Measurements from ENCODE around the gene DNM2.

Gene DNM2

DNA sequence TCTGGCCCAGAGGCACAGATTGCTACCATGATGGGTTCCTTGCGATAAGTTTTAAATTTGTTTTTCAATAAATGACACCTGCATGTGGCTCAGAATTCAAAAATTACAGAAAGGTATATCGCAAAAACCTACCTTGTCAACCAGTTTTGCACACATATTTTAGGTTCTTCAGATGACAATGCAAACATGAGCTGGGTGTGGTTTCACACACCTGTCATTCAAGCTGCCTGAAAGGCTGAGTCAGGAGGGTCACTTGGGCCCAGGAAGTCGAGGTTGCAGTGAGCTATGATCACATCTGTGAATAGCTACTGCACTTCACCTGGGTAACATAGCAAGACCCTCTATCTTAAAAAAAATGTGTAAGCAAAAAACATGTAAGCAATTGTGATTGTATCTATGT lies 56.1 kb downstream of the DNM2 start:
- TF ChIP-seq, protein P1, sequence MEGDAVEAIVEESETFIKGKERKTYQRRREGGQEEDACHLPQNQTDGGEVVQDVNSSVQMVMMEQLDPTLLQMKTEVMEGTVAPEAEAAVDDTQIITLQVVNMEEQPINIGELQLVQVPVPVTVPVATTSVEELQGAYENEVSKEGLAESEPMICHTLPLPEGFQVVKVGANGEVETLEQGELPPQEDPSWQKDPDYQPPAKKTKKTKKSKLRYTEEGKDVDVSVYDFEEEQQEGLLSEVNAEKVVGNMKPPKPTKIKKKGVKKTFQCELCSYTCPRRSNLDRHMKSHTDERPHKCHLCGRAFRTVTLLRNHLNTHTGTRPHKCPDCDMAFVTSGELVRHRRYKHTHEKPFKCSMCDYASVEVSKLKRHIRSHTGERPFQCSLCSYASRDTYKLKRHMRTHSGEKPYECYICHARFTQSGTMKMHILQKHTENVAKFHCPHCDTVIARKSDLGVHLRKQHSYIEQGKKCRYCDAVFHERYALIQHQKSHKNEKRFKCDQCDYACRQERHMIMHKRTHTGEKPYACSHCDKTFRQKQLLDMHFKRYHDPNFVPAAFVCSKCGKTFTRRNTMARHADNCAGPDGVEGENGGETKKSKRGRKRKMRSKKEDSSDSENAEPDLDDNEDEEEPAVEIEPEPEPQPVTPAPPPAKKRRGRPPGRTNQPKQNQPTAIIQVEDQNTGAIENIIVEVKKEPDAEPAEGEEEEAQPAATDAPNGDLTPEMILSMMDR (conservative IDR thresholded peaks at IDR 0.05; ENCODE audit: low read depth, low read length), result no peak
- H3K4me3 ChIP-seq (ENCODE audit: low read depth, low read length), result no peak overlapping the region
- no peak for DNase-seq (ENCODE audit: low read depth)

DNA sequence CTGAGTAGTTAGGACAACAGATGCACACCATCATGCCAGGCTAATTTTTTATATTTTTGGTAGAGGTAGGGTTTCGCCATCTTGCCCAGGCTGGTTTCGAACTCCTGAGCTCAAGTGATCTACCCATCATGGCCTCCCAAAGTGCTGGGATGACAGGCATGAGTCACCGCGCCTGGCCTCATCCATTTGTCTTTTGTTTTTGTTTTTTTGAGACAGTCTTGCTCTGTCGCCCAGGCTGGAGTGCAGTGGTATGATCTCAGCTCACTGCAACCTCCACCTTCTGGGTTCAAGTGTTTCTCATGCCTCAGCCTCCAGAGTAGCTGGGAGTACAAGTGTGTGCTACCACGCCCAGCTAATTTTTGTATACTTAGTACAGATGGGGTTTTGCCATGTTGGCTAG lies 57.0 kb downstream of the DNM2 start:
- TF ChIP-seq, protein P1 (conservative IDR thresholded peaks at IDR 0.05; ENCODE audit: low read depth, low read length), result no peak
- no peak for DNase-seq (ENCODE audit: low read depth)
- no peak overlapping the region for H3K4me3 ChIP-seq (ENCODE audit: low read depth, low read length)

- TF ChIP-seq, protein P1 (conservative IDR thresholded peaks at IDR 0.05; ENCODE audit: low read depth, low read length), result no peak
- DNase-seq (ENCODE audit: low read depth), result no peak
- no peak overlapping the region for H3K4me3 ChIP-seq (ENCODE audit: low read depth, low read length)
These were observed 59.2 kb downstream of the DNM2 start for GRCh38 chr19:10776900-10777650.

DNA sequence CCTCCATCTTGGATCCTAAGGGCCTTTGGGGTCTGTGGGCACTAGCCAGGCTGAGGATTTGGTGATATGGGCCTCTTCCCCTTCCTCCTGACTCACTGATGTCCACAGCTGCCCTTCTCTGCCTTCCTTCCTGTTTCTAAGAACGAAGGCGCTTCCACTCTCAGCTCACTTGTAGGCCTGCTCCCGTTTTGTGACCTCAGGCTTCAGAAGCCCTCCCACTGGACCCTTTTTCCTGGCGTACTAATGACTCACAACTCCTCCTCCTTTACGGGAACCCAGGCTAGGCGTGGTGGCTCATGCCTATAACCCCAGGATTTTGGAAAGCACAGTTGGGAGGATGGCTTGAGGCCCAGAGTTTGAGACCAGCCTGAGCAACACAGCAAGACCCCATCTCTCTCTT lies 62.5 kb downstream of the DNM2 start:
- peak; percentile 90 for DNase-seq (ENCODE audit: low read depth)
- no peak overlapping the region for H3K4me3 ChIP-seq (ENCODE audit: low read depth, low read length)

DNA sequence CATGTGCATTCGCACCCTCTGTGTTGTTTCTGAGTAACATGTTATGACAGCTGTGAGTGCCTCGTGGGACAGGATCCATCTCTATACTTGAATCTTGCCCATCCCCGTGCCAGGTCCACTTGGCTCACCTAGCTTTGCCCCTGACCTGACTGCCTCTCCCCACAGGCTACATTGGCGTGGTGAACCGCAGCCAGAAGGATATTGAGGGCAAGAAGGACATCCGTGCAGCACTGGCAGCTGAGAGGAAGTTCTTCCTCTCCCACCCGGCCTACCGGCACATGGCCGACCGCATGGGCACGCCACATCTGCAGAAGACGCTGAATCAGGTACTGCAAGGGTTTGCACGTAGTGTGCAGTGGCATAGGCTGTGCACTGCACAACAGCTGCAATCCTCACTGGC lies 64.9 kb downstream of the DNM2 start:
- DNase-seq (ENCODE audit: low read depth), result no peak
- TF ChIP-seq, protein P1 (conservative IDR thresholded peaks at IDR 0.05; ENCODE audit: low read depth, low read length), result no peak
- no peak overlapping the region for H3K4me3 ChIP-seq (ENCODE audit: low read depth, low read length)

More for the DNA sequence above, 62.5 kb downstream of the DNM2 start:
- TF ChIP-seq, protein P1 (conservative IDR thresholded peaks at IDR 0.05; ENCODE audit: low read depth, low read length), result no peak

DNA sequence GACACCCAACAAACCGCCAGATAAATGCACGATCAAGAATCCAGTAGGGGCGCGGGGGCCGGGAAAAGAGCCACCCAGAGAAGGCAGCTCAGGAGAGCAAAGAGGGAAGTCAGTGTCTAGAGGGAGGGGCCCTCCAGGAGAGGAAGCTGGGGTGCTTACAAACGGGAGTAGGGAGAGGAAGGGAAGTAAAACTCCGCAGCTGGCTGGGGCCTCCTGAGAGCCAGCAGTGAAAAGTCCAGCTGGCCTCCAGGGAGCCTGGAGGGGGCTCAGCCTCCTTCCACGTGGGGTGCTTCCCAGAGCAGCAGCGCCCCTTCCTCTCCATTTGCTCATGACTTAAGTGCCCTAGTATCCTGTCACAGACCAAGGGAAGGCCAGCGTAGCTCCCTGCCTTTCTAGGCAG lies 66.4 kb downstream of the DNM2 start:
- no peak for DNase-seq (ENCODE audit: low read depth)
- no peak overlapping the region for H3K4me3 ChIP-seq (ENCODE audit: low read depth, low read length)
- TF ChIP-seq, protein P1 (conservative IDR thresholded peaks at IDR 0.05; ENCODE audit: low read depth, low read length), result no peak

DNA sequence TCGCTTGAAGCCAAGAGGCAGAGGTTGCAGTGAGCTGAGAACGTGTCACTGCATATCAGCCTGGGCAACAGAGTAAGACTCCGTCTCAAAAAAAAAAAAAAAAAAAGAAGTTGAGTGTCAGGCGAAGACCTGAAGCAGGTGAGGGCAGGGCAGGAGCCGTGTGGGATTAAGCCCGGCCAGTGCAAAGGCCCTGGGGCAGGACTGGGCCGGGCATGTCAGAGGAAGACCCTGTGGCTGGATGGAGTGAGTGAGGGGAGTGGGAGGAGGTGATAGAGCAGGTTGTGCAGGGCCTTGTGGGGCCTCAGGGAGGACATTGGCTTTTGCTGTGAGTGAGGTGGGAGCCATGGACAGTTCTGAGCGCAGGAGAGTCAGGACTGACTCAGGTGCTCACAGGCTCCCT lies 70.3 kb downstream of the DNM2 start:
- no peak overlapping the region for H3K4me3 ChIP-seq (ENCODE audit: low read depth, low read length)
- DNase-seq (ENCODE audit: low read depth), result no peak

More for the DNA sequence above, 70.3 kb downstream of the DNM2 start:
- TF ChIP-seq, protein P1 (conservative IDR thresholded peaks at IDR 0.05; ENCODE audit: low read depth, low read length), result no peak
